K562 (cell line): ENCODE data around the gene GYS1. TPM values are rescaled to one million over a fixed set of nuclear protein-coding genes. Genes with fewer than 3 reads are reported as not detected.
A peak's percentile ranks its signal among the peaks of the same experiment; 100 is the strongest.

Source experiments
- ATF7 ChIP-seq: fragments of 450-650 bp; IDR thresholded peaks from 2 replicates; pipeline ENCODE4 v1.7.1; 2014; ENCODE audit warnings: mild to moderate bottlenecking, moderate library complexity
- BACH1 ChIP-seq: fragments of 200-800 bp; sonication (Bioruptor generic); IDR thresholded peaks from 2 replicates; pipeline ENCODE4 v1.6.1; 2016; ENCODE audit warnings: missing genetic modification characterization, missing compliant biosample characterization
- CXXC5 ChIP-seq: fragments of 250-450 bp; sonication (Bioruptor Pico); IDR thresholded peaks from 2 replicates; pipeline ENCODE4 v1.8.0; 2022; ENCODE audit warnings: inconsistent platforms, mild to moderate bottlenecking, moderate library complexity
- EGR1 ChIP-seq: fragments of 450-650 bp; conservative IDR thresholded peaks from 2 replicates; pipeline ENCODE4 v1.6.1; 2017; ENCODE audit warnings: mild to moderate bottlenecking
- GABPA ChIP-seq: fragments of 200-800 bp; sonication (Bioruptor generic); conservative IDR thresholded peaks from 2 replicates; pipeline ENCODE4 v1.6.1; 2016; ENCODE audit warnings: low read depth, missing genetic modification characterization, missing compliant biosample characterization
- KLF13 ChIP-seq: fragments of 450-650 bp; IDR thresholded peaks from 2 replicates; pipeline ENCODE4 v1.6.1; 2016; ENCODE audit warnings: missing genetic modification characterization, low read depth, mild to moderate bottlenecking, missing compliant biosample characterization, moderate library complexity, borderline replicate concordance
- KLF6 ChIP-seq: fragments of 250-450 bp; sonication (Bioruptor Pico); IDR thresholded peaks from 2 replicates; pipeline ENCODE4 v1.4.0; 2020; ENCODE audit warnings: mild to moderate bottlenecking, moderate library complexity, borderline replicate concordance
- NCOA1 ChIP-seq: fragments of 450-650 bp; IDR thresholded peaks from 2 replicates; pipeline ENCODE4 v1.6.1; 2016; ENCODE audit warnings: low read depth
- PCBP1 ChIP-seq: fragments of 200-400 bp; formaldehyde crosslinking; IDR thresholded peaks from 2 replicates; pipeline ENCODE4 v1.6.1; 2018; ENCODE audit warnings: mild to moderate bottlenecking, low read depth, low read length; ENCODE audit not compliant: poor library complexity, severe bottlenecking
- PTRF ChIP-seq: fragments of 450-650 bp; IDR thresholded peaks from 2 replicates; pipeline ENCODE4 v1.6.1; 2016; ENCODE audit warnings: mild to moderate bottlenecking, missing genetic modification characterization, missing compliant biosample characterization
- USF1 ChIP-seq: sonication (generic); formaldehyde crosslinking; IDR thresholded peaks from 2 replicates; pipeline ENCODE4 v1.9.0; 2022; ENCODE audit warnings: mild to moderate bottlenecking, missing genetic modification reagents
- ZNF143 ChIP-seq: sonication (generic); formaldehyde crosslinking; IDR thresholded peaks from 2 replicates; pipeline ENCODE4 v1.9.0; 2022; ENCODE audit warnings: mild to moderate bottlenecking, missing genetic modification reagents
- ZNF583 ChIP-seq: fragments of 250-450 bp; sonication (Bioruptor Pico); IDR thresholded peaks from 2 replicates; pipeline ENCODE4 v1.4.0; 2020
- polyA plus RNA-seq, 8 experiments: library from polyadenylated mRNA; depleted of rRNA in 4 of 8; stranded (reverse) in 5 of 8; unstranded in 3 of 8; fragments of >200 nt; fragmentation: Nextera tagmentation in 2 of 8; fragmentation: Illumina TruSeq in 1 of 8; extraction: Ambion mirVana in 2 of 8; extraction: Trizol in 1 of 8; gene quantifications; 2 replicates each; pipeline versions ENCODE4 v1.2.1 to v1.2.3, GENCODE V29; 2011 to 2014; ENCODE audit warnings: inconsistent platforms in 1 of 8, missing spikeins in 1 of 8
- total RNA-seq, 7 experiments: library from RNA; depleted of rRNA in 6 of 7; stranded (reverse); fragments of >200 nt in 6 of 7; fragmentation: Illumina TruSeq in 2 of 7; extraction: Trizol in 2 of 7; gene quantifications; 2 replicates each; pipeline versions ENCODE4 v1.2.1 to v1.2.3, GENCODE V29; 2011 to 2021; ENCODE audit warnings: low replicate concordance in 1 of 7
- TF ChIP-seq, protein P1 (sequence below), 2 experiments: fragments of 450-650 bp in 1 of 2; sonication (generic) in 1 of 2; formaldehyde crosslinking in 1 of 2; IDR thresholded peaks; 2 replicates each; pipeline versions ENCODE4 v1.7.1 to v1.9.0; 2016 to 2022; ENCODE audit warnings: inconsistent platforms in 1 of 2, mild to moderate bottlenecking in 1 of 2, missing genetic modification reagents in 1 of 2
- TF ChIP-seq, protein P2 (sequence below): fragments of 450-650 bp; IDR thresholded peaks from 2 replicates; pipeline ENCODE4 v1.7.0; 2016; ENCODE audit warnings: borderline replicate concordance

Gene GYS1
- total and polyA plus RNA-seq, 9 of the 15 experiments (the other 6 are each of a cell fraction or from before 2014, with no cell fraction given): 1.9 to 31.1 (median 15.2) TPM

DNA sequence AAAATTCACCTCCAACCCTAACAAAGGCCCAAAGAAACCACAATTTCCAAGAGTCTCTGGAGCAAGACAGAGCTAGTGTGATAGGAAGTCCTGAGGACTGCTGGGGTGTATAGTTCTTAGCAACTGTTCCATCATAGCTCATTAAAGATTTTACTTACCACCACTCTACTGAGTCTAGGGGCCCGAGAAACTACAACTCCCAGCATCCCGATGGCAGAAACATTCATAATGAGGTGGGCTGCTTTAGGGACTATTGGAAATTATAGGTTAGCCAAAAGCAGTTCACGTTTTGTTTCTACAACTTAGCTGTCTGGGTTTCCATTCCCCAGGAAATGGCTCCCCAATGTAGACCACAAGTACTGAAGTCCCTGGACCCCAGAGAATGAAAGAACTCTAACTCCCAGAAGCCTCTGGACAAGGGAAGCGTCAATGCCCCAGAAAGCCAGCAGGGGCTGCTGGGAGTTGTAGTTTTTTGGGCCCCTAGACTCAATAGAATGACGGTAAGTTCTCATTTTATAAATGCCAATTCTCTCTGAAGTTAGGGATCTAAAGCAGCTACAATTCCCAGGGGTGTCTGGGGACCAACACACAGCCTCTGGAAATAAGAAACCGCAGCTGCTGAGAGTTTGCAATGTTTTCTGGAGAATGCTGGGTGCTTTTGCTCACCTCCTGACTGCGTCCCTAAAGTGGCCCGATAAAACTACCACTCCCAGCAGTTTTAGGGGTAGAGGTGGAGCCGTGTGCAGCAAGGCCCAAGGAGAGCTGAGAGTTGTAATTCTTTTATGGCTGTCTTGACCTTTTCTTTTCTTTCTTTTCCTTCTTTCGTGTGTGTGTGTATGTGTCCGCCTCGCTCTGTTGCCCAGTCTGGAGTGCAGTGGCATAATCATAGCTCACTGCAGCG lies 16.9 kb downstream of the GYS1 start (continued):
- TF ChIP-seq, protein P1, sequence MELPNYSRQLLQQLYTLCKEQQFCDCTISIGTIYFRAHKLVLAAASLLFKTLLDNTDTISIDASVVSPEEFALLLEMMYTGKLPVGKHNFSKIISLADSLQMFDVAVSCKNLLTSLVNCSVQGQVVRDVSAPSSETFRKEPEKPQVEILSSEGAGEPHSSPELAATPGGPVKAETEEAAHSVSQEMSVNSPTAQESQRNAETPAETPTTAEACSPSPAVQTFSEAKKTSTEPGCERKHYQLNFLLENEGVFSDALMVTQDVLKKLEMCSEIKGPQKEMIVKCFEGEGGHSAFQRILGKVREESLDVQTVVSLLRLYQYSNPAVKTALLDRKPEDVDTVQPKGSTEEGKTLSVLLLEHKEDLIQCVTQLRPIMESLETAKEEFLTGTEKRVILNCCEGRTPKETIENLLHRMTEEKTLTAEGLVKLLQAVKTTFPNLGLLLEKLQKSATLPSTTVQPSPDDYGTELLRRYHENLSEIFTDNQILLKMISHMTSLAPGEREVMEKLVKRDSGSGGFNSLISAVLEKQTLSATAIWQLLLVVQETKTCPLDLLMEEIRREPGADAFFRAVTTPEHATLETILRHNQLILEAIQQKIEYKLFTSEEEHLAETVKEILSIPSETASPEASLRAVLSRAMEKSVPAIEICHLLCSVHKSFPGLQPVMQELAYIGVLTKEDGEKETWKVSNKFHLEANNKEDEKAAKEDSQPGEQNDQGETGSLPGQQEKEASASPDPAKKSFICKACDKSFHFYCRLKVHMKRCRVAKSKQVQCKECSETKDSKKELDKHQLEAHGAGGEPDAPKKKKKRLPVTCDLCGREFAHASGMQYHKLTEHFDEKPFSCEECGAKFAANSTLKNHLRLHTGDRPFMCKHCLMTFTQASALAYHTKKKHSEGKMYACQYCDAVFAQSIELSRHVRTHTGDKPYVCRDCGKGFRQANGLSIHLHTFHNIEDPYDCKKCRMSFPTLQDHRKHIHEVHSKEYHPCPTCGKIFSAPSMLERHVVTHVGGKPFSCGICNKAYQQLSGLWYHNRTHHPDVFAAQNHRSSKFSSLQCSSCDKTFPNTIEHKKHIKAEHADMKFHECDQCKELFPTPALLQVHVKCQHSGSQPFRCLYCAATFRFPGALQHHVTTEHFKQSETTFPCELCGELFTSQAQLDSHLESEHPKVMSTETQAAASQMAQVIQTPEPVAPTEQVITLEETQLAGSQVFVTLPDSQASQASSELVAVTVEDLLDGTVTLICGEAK (IDR thresholded peaks at IDR 0.05): peak; percentile 81
- TF ChIP-seq, protein P1 (CRISPR knock-in tag; IDR thresholded peaks at IDR 0.05): no peak
- TF ChIP-seq BACH1 (tag): peak; percentile 66; the same call in 1 of the 2 replicates
- TF ChIP-seq KLF13: peak; percentile 41; the same call in 1 of the 2 replicates
- no peak for TF ChIP-seq PCBP1
- no peak for TF ChIP-seq USF1
- TF ChIP-seq, protein P2, sequence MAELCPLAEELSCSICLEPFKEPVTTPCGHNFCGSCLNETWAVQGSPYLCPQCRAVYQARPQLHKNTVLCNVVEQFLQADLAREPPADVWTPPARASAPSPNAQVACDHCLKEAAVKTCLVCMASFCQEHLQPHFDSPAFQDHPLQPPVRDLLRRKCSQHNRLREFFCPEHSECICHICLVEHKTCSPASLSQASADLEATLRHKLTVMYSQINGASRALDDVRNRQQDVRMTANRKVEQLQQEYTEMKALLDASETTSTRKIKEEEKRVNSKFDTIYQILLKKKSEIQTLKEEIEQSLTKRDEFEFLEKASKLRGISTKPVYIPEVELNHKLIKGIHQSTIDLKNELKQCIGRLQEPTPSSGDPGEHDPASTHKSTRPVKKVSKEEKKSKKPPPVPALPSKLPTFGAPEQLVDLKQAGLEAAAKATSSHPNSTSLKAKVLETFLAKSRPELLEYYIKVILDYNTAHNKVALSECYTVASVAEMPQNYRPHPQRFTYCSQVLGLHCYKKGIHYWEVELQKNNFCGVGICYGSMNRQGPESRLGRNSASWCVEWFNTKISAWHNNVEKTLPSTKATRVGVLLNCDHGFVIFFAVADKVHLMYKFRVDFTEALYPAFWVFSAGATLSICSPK: no peak
- no peak for TF ChIP-seq PTRF (tag)
- TF ChIP-seq GABPA (tag): peak; percentile 75
- no peak for TF ChIP-seq NCOA1
- peak; percentile 92 for TF ChIP-seq ZNF143 (CRISPR knock-in tag)
- peak; percentile 54; the same call in 1 of the 2 replicates for TF ChIP-seq KLF6 (CRISPR knock-in tag)
- TF ChIP-seq ATF7: peak; percentile 53
- TF ChIP-seq ZNF583 (CRISPR knock-in tag): 0 out of 2 replicates have a peak, but pooled peaks have one; percentile 32
- TF ChIP-seq CXXC5 (CRISPR knock-in tag): peak; percentile 69
- no peak for TF ChIP-seq EGR1
